Chondrocyte (in vitro differentiated cells): ENCODE data around the gene DBF4B. TPM values are rescaled to one million over a fixed set of nuclear protein-coding genes. Genes with fewer than 3 reads are reported as not detected.
"Not testable (repeated sequence)": the region's sequence is repeated elsewhere in the genome, so short reads cannot be mapped to it uniquely, and the experiment has no call there.

Experiments used
- DNase-seq: peaks from one replicate; pipeline ENCODE4 v3.0.0; 2021; ENCODE audit warnings: mixed read lengths, low spot score
- H3K27ac Mint-ChIP-seq: one replicate; pipeline ENCODE4 v1.8.0; 2021; ENCODE audit warnings: mild to moderate bottlenecking, moderate library complexity, mixed read lengths; ENCODE audit not compliant: unreplicated experiment
- H3K27me3 Mint-ChIP-seq: 2 replicates; pipeline ENCODE4 v1.8.0; 2021; ENCODE audit warnings: low read depth, mixed read lengths
- H3K36me3 Mint-ChIP-seq: 2 replicates; pipeline ENCODE4 v1.8.0; 2021; ENCODE audit warnings: low read depth, mixed read lengths
- H3K4me1 Mint-ChIP-seq: 2 replicates; pipeline ENCODE4 v1.8.0; 2021; ENCODE audit warnings: low read depth, mild to moderate bottlenecking, mixed read lengths
- H3K4me3 Mint-ChIP-seq: one replicate; pipeline ENCODE4 v1.8.0; 2021; ENCODE audit warnings: mild to moderate bottlenecking, moderate library complexity, mixed read lengths; ENCODE audit not compliant: unreplicated experiment
- H3K9me3 Mint-ChIP-seq: 2 replicates; pipeline ENCODE4 v1.8.0; 2021; ENCODE audit warnings: low read depth, mixed read lengths
- CTCF ChIP-seq: fragments of 200-600 bp; sonication (generic); IDR thresholded peaks from 2 replicates; pipeline ENCODE4 v1.5.0; 2021; ENCODE audit warnings: antibody characterized with exemption, mild to moderate bottlenecking, moderate library complexity
- total RNA-seq: library from RNA; stranded (reverse); gene quantifications from 3 replicates; pipeline ENCODE4 v1.2.1, GENCODE V29; 2021

Gene DBF4B
- total RNA-seq, 1 donor from 2014 or later: 5.5 TPM

DNA sequence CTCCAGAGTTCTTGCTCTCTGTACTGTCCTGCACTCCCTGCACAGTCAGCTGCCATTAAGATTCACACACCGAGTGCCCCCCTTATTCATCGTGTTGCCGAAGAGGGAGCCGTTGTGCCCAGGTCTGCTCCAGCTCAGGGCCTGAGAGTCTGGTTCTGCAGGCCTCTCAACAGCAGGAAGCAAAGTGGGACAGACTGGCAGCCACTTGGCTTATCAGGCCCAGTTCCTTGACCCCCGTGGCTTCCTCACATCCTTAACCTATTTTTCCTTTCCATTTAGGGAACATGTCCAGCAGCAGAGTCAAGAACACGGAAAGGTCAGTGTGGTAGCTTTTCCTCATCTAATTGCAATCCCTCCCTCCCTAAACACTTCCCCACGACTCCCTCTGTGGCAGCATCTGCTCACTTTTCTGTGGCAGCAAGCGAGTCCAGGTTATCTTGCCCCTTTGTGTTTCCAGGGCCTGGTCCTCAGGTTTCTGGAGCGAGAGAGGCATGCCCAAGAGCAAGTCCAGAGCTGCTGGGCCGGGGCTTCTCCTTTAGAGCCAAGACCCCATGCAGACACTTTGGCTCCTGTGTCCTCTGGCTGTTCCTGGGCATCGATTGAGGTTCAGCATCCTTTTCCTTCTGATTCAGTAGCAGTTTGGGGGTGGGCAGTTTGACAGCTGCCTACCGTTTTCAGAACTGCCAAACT is 28.2 kb downstream of the DBF4B start:
- Mint-ChIP-seq H3K27ac (no peak overlapping the region), H3K9me3 (no peaks in the 10 kb centered on the region), H3K4me3 (no peak overlapping the region), H3K4me1 (no peaks in the 10 kb centered on the region), H3K36me3 (peaks cover 4% of the 10 kb centered on the region), H3K27me3 (no peaks in the 10 kb centered on the region)
- no peak for DNase-seq
- TF ChIP-seq CTCF: no peak

- Mint-ChIP-seq H3K4me3 (no peak overlapping the region), H3K9me3 (no peaks in the 10 kb centered on the region), H3K36me3 (peaks cover 2% of the 10 kb centered on the region), H3K27ac (no peak overlapping the region), H3K27me3 (no peaks in the 10 kb centered on the region), H3K4me1 (no peaks in the 10 kb centered on the region)
- TF ChIP-seq CTCF: no peak
- no peak for DNase-seq
These were observed 29.9 kb downstream of the DBF4B start for GRCh38 chr17:44738214-44738906.

DNA sequence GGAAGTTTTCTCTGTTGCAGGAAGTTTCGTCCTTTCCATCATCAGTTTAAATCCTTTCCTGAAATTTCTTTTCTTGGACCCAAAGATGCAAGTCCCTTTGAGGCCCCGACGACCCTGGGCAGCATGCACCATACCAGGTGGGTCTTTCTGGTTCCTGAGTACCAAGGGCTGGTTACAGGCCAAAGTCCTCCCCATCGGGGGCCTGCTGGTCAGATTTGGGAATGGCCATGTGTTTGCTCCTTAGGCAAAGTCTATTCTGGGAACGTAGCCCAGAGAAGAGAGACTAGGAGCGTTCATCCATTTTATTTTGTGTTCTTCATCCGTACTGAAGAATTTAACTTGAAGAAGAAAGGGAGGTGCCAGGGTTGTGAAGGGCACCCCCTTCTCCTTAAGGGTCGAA is 32.9 kb downstream of the DBF4B start:
- no peaks in the 10 kb centered on the region for H3K4me1 Mint-ChIP-seq
- H3K27ac Mint-ChIP-seq: no peak overlapping the region
- no peak overlapping the region for H3K4me3 Mint-ChIP-seq
- no peak for TF ChIP-seq CTCF
- no peaks in the 10 kb centered on the region for H3K9me3 Mint-ChIP-seq
- no peaks in the 10 kb centered on the region for H3K27me3 Mint-ChIP-seq
- H3K36me3 Mint-ChIP-seq: no peaks in the 10 kb centered on the region
- no peak for DNase-seq

DNA sequence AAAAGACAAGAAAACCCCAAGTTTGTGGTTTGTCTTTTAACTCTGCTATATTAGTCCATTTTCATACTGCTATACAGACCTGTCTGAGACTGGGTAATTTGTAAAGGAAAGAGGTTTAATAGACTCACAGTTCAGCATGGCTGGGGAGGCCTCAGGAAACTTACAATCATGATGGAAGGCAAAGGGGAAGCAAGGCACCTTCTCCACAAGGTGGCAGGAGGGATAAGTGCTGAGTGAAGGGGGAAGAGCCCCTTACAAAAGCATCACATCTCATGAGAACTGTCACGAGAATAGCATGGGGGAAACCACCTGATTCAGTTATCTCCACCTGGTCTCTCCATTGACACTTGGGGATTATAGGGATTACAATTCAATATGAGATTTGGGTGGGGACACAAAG is 36.8 kb downstream of the DBF4B start:
- H3K36me3 Mint-ChIP-seq: peaks cover 2% of the 10 kb centered on the region
- no peaks in the 10 kb centered on the region for H3K27me3 Mint-ChIP-seq
- DNase-seq: no peak
- no peaks in the 10 kb centered on the region for H3K9me3 Mint-ChIP-seq
- H3K4me1 Mint-ChIP-seq: no peaks in the 10 kb centered on the region
- H3K4me3 Mint-ChIP-seq: no peak overlapping the region
- no peak overlapping the region for H3K27ac Mint-ChIP-seq
- no peak for TF ChIP-seq CTCF

DNA sequence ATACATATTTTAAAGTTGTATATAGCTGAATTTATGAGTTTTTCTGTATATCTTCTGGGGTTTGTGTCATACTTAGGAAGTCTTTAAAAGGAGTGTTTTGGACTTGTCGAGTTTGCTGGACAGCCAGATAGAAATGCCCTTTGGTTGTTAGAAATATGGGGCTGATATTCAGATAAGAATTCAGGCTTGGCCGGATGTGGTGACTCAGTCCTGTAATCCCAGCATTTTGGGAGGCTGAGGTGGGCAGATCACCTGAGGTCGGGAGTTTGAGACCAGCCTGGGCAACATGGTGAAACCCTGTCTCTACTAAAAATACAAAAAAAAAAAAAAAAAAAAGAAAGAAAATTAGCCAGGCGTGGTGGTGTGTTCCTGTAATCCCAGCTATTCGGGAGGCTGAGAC is 37.3 kb downstream of the DBF4B start:
- H3K4me3 Mint-ChIP-seq, H3K27ac Mint-ChIP-seq, H3K27me3 Mint-ChIP-seq, H3K9me3 Mint-ChIP-seq, H3K36me3 Mint-ChIP-seq, DNase-seq, H3K4me1 Mint-ChIP-seq: not testable (repeated sequence)

DNA sequence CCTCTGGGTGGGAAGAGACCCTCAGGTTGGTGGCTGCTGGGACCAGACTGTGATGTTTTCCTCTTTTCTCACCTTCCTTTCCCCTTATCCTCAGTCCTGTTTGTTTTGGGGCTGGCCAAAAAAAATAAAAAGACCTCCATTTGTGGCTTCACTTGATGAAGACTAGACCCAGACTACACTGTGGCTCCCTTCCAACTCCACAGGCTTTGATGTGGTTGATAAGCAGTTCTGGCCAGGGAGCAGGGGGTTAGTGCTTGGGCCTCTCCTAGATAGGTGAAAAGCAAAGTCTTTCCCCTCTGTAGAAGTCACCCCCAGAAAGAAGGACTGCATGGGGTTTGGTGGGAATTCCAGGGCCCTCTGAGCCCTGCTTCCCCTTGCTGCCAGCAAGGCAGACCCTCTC is 39.1 kb downstream of the DBF4B start:
- Mint-ChIP-seq H3K27me3 (no peaks in the 10 kb centered on the region), H3K4me1 (no peaks in the 10 kb centered on the region), H3K9me3 (no peaks in the 10 kb centered on the region), H3K27ac (no peak overlapping the region), H3K4me3 (no peak overlapping the region), H3K36me3 (peaks cover 5% of the 10 kb centered on the region)
- no peak for DNase-seq
- TF ChIP-seq CTCF: no peak
